B cell (primary cell): Measurements from ENCODE around the gene MRPS9. TPM values are rescaled to one million over a fixed set of nuclear protein-coding genes. Genes with fewer than 3 reads are reported as not detected.

Experiments
- ATAC-seq: fragments of 200-7000 bp; cut with Tn5 transposase; one replicate; pipeline ENCODE4 v1.10.0; 2021; ENCODE audit warnings: low read depth, mild to moderate bottlenecking, moderate number of reproducible peaks, moderate library complexity
- CTCF ChIA-PET: fragments of 350-600 bp; sonication (Branson Sonifier 250); formaldehyde crosslinking; loops from one replicate; lab custom pipeline; 2021; ENCODE audit warnings: antibody characterized with exemption, inconsistent platforms; lab: Charles Lee
- POLR2A ChIA-PET: fragments of 350-600 bp; sonication (Branson Sonifier 250); formaldehyde crosslinking; loops from one replicate; lab custom pipeline; 2021; ENCODE audit warnings: antibody characterized with exemption; lab: Charles Lee
- DNase-seq: peaks from one replicate; pipeline ENCODE4 v3.0.0; 2013
- H2AFZ ChIP-seq: 2 replicates; pipeline ENCODE4 v1.6.1; 2012; ENCODE audit warnings: mild to moderate bottlenecking, low read depth, low read length; ENCODE audit not compliant: insufficient read depth, poor library complexity, severe bottlenecking
- H3K27ac ChIP-seq, 2 donors: 1 replicate in 1 of 2; 2 replicates in 1 of 2; pipeline ENCODE4 v1.5.1; 2012 to 2013; ENCODE audit warnings: low read length in 2 of 2, mild to moderate bottlenecking in 2 of 2, moderate library complexity in 1 of 2
- H3K27me3 ChIP-seq, 4 experiments: fragments of 200-600 bp in 1 of 4; sonication (generic) in 1 of 4; replicated peaks in 1 of 4; 1 replicate in 2 of 4; 2 replicates in 2 of 4; pipeline versions ENCODE4 v1.6.1 to v1.7.0; 2013 to 2016; ENCODE audit warnings: low read length in 3 of 4, mild to moderate bottlenecking in 2 of 4, mixed read lengths in 1 of 4, moderate library complexity in 1 of 4; ENCODE audit not compliant: insufficient read depth in 4 of 4, control insufficient read depth in 3 of 4; ENCODE audit errors: control extremely low read depth in 1 of 4
- H3K36me3 ChIP-seq, 2 experiments: replicated peaks in 1 of 2; 1 replicate in 1 of 2; 2 replicates in 1 of 2; pipeline versions ENCODE4 v1.6.1 to v1.7.1; 2013; ENCODE audit warnings: low read length in 1 of 2; ENCODE audit not compliant: insufficient read depth in 2 of 2, control insufficient read depth in 1 of 2; ENCODE audit errors: control extremely low read depth in 1 of 2, extremely low read depth in 1 of 2
- H3K4me1 ChIP-seq, 2 donors: fragments of 200-600 bp in 1 of 2; sonication (generic) in 1 of 2; 1 replicate in 1 of 2; 2 replicates in 1 of 2; pipeline versions ENCODE4 v1.5.1 to v1.6.1; 2013 to 2017; ENCODE audit warnings: low read length in 2 of 2; ENCODE audit not compliant: control insufficient read depth in 2 of 2, insufficient read depth in 2 of 2
- H3K4me2 ChIP-seq: replicated peaks from 2 replicates; pipeline ENCODE3; 2012; ENCODE audit warnings: mild to moderate bottlenecking, low read depth, low read length; ENCODE audit not compliant: poor library complexity, severe bottlenecking
- H3K4me3 ChIP-seq, 5 experiments: fragments of 200-600 bp in 1 of 5; sonication (generic) in 1 of 5; 1 replicate in 3 of 5; 2 replicates in 2 of 5; pipeline versions ENCODE4 v1.5.1 to v1.7.0; 2011 to 2016; ENCODE audit warnings: low read length in 4 of 5, mild to moderate bottlenecking in 4 of 5, low read depth in 2 of 5, control low read depth in 1 of 5, moderate library complexity in 1 of 5; ENCODE audit not compliant: insufficient read depth in 1 of 5; ENCODE audit errors: control extremely low read depth in 1 of 5, extremely low read depth in 1 of 5
- H3K79me2 ChIP-seq: fragments of 200-600 bp; sonication (generic); one replicate; pipeline ENCODE4 v1.6.0; 2016; ENCODE audit warnings: low read length; ENCODE audit not compliant: control insufficient read depth, insufficient read depth
- H3K9ac ChIP-seq: fragments of 200-600 bp; sonication (generic); 2 replicates; pipeline ENCODE4 v1.6.1; 2017; ENCODE audit warnings: mild to moderate bottlenecking, low read length, moderate library complexity
- H3K9me3 ChIP-seq, 3 donors: one replicate each; pipeline versions ENCODE4 v1.6.1 to v1.7.1; 2013; ENCODE audit warnings: low read length in 2 of 3; ENCODE audit not compliant: control insufficient read depth in 2 of 3, insufficient read depth in 1 of 3; ENCODE audit errors: control extremely low read depth in 1 of 3
- H4K20me1 ChIP-seq: 2 replicates; pipeline ENCODE4 v1.6.0; 2012; ENCODE audit warnings: mild to moderate bottlenecking, low read length; ENCODE audit not compliant: insufficient read depth, control insufficient read depth, poor library complexity, severe bottlenecking
- H3K27ac Mint-ChIP-seq: one replicate; pipeline ENCODE4 v1.8.0; 2021; ENCODE audit warnings: mixed read lengths
- H3K27me3 Mint-ChIP-seq: one replicate; pipeline ENCODE4 v1.8.0; 2021; ENCODE audit warnings: mixed read lengths
- H3K4me1 Mint-ChIP-seq: one replicate; pipeline ENCODE4 v1.8.0; 2021; ENCODE audit warnings: mixed read lengths
- H3K4me3 Mint-ChIP-seq: one replicate; pipeline ENCODE4 v1.8.0; 2021; ENCODE audit warnings: mixed read lengths
- H3K9me3 Mint-ChIP-seq: one replicate; pipeline ENCODE4 v1.8.0; 2022; ENCODE audit warnings: mixed read lengths; ENCODE audit not compliant: insufficient read depth
- CTCF ChIP-seq: fragments of 200-600 bp; IDR thresholded peaks from one replicate; pipeline ENCODE4 v1.8.0; 2022; ENCODE audit warnings: antibody characterized with exemption, mild to moderate bottlenecking
- EZH2 ChIP-seq: IDR thresholded peaks from 2 replicates; pipeline ENCODE4 v1.6.1; 2012; ENCODE audit warnings: borderline replicate concordance, low read depth, mild to moderate bottlenecking, moderate library complexity, low read length; ENCODE audit not compliant: insufficient read depth, poor library complexity, severe bottlenecking
- WGBS: methylation state at CpG from one replicate; pipeline ENCODE4 v1.1.5; 2013; ENCODE audit warnings: missing lambda C conversion rate; ENCODE audit not compliant: insufficient coverage; 5-methylcytosine and 5-hydroxymethylcytosine counted together
- intact Hi-C: fragments of 100-400 bp; cut with micrococcal nuclease; formaldehyde crosslinking; loops from one replicate; pipeline ENCODE4 v1.10.0; 2022
- polyA plus RNA-seq: library from polyadenylated mRNA; depleted of rRNA; stranded (reverse); fragments of >200 nt; gene quantifications from 2 replicates; pipeline ENCODE4 v1.2.3, GENCODE V29; 2012
- total RNA-seq, 2 donors: library from RNA; stranded (reverse); fragments of 120-200 nt in 1 of 2; gene quantifications; 1 replicate in 1 of 2; 2 replicates in 1 of 2; pipeline versions ENCODE4 v1.2.3 to v1.2.4, GENCODE V29; 2013 to 2022

Gene MRPS9
- total and polyA plus RNA-seq, 2 donors (not counting 1 experiment from before 2014, with no cell fraction given): 13.0 to 19.8 TPM

GRCh38 chr2:105110295-105110829 lies 72.5 kb downstream of the MRPS9 start:
- Histone ChIP-seq H3K9ac (no peak overlapping the region), H3K4me2 (no peak overlapping the region), H3K4me1 (no peaks in the 10 kb centered on the region), H3K9me3 (no peaks in the 10 kb centered on the region), H2AFZ (no peak overlapping the region), H3K79me2 (no peaks in the 10 kb centered on the region), H3K27me3 (no peaks in the 10 kb centered on the region), H3K4me3 (no peak overlapping the region), H4K20me1 (no peaks in the 10 kb centered on the region), H3K36me3 (no peaks in the 10 kb centered on the region), H3K27ac (no peak overlapping the region)
- POLR2A ChIA-PET: no interaction called here
- intact Hi-C loops: no loop called here
- WGBS: no CpG with 5 or more reads among the region's 5 CpGs
- ATAC-seq (no peak), DNase-seq (no peak)
- CTCF ChIA-PET: interaction anchor here (1.0 to 18.6 kb wide), 3 partner anchors 12 to 126 kb away, joined by 3 to 643 read pairs (median 3); partner anchors contain the start of gene GPR45
- H3K27ac Mint-ChIP-seq: no peak overlapping the region
- no peaks in the 10 kb centered on the region for H3K27me3 Mint-ChIP-seq
- H3K4me1 Mint-ChIP-seq: no peaks in the 10 kb centered on the region
- no peaks in the 10 kb centered on the region for H3K9me3 Mint-ChIP-seq
- no peak overlapping the region for H3K4me3 Mint-ChIP-seq
- TF ChIP-seq CTCF: no peak
- TF ChIP-seq EZH2: no peak

- no peak overlapping the region for H3K4me2 ChIP-seq
- no peak for ATAC-seq
- intact Hi-C loops: no loop called here
These were observed 73.7 kb downstream of the MRPS9 start for GRCh38 chr2:105111365-105112150.

More at GRCh38 chr2:105111365-105112150, 73.7 kb downstream of the MRPS9 start:
- Histone ChIP-seq H3K9ac (no peak overlapping the region), H3K4me1 (no peaks in the 10 kb centered on the region), H4K20me1 (no peaks in the 10 kb centered on the region), H3K4me3 (no peak overlapping the region), H3K79me2 (no peaks in the 10 kb centered on the region), H3K36me3 (no peaks in the 10 kb centered on the region), H2AFZ (no peak overlapping the region), H3K9me3 (no peaks in the 10 kb centered on the region), H3K27ac (no peak overlapping the region), H3K27me3 (no peaks in the 10 kb centered on the region)
- no peaks in the 10 kb centered on the region for H3K27me3 Mint-ChIP-seq
- ChIA-PET CTCF (interaction anchor here (1.0 to 18.6 kb wide), 3 partner anchors 13 to 125 kb away, joined by 3 to 643 read pairs (median 3); partner anchors contain the start of gene GPR45), POLR2A (no interaction called here)
- no peaks in the 10 kb centered on the region for H3K4me1 Mint-ChIP-seq
- TF ChIP-seq EZH2 (no peak), CTCF (no peak)
- 95% methylated on average over 13 of the region's 15 CpGs for WGBS
- H3K27ac Mint-ChIP-seq: no peak overlapping the region
- H3K4me3 Mint-ChIP-seq: no peak overlapping the region
- H3K9me3 Mint-ChIP-seq: no peaks in the 10 kb centered on the region
- DNase-seq: no peak
